Breast epithelium (tissue), 4 donors: ENCODE data around the gene CALM1. TPM values are rescaled to one million over a fixed set of nuclear protein-coding genes. Genes with fewer than 3 reads are reported as not detected.

Experiments used
- DNase-seq, 2 donors: peaks; one replicate each; pipeline ENCODE4 v3.0.0-alpha.2; 2019; ENCODE audit warnings: low spot score in 2 of 2
- H3K27ac ChIP-seq, 2 donors: fragments of 200-600 bp; sonication (generic) in 1 of 2; one replicate each; pipeline ENCODE4 v1.5.1; 2016 to 2019; ENCODE audit warnings: mild to moderate bottlenecking in 1 of 2
- H3K27me3 ChIP-seq, 2 donors: fragments of 200-600 bp; sonication (generic) in 1 of 2; one replicate each; pipeline versions ENCODE4 v1.5.1 to v1.6.0; 2017 to 2019; ENCODE audit warnings: control low read depth in 1 of 2, mild to moderate bottlenecking in 1 of 2
- H3K36me3 ChIP-seq: fragments of 200-600 bp; one replicate; pipeline ENCODE4 v1.5.1; 2019
- H3K4me1 ChIP-seq, 2 donors: fragments of 200-600 bp; sonication (generic); one replicate each; pipeline ENCODE4 v1.5.1; 2016 to 2019; ENCODE audit warnings: control low read depth in 1 of 2
- H3K4me3 ChIP-seq, 3 donors: fragments of 200-600 bp; sonication (generic); 1 replicate in 2 of 3; 2 replicates in 1 of 3; pipeline ENCODE4 v1.5.1; 2016 to 2019; ENCODE audit warnings: mild to moderate bottlenecking in 3 of 3, moderate library complexity in 2 of 3
- H3K9me3 ChIP-seq, 2 donors: fragments of 200-600 bp; sonication (generic) in 1 of 2; one replicate each; pipeline ENCODE4 v1.5.1; 2016 to 2019; ENCODE audit warnings: control low read depth in 1 of 2
- CTCF ChIP-seq, 3 donors: fragments of 450-650 bp; IDR thresholded peaks; one replicate each; pipeline ENCODE4 v1.5.1; 2016 to 2017; ENCODE audit warnings: antibody characterized with exemption in 3 of 3, mild to moderate bottlenecking in 3 of 3, moderate library complexity in 3 of 3
- POLR2A ChIP-seq: fragments of 450-650 bp; IDR thresholded peaks from one replicate; pipeline ENCODE4 v1.6.1; 2016; ENCODE audit warnings: antibody characterized with exemption, mild to moderate bottlenecking, moderate library complexity
- POLR2AphosphoS5 ChIP-seq, 3 donors: sonication (generic); formaldehyde crosslinking; IDR thresholded peaks; one replicate each; pipeline ENCODE4 v1.6.1; 2017; ENCODE audit warnings: antibody characterized with exemption in 3 of 3
- intact Hi-C: fragments of 100-400 bp; cut with DNase I; formaldehyde crosslinking; loops from one replicate; pipeline ENCODE4 v1.15.1; 2023; ENCODE audit warnings: low total_unique reads
- total RNA-seq, 3 donors: library from RNA; depleted of rRNA; stranded (reverse); fragments of >200 nt; gene quantifications; one replicate each; pipeline ENCODE4 v1.1.0, GENCODE V29; 2016

The CALM1 gene
- total RNA-seq, 3 donors from 2014 or later: 186 to 332 (median 237) TPM

DNA sequence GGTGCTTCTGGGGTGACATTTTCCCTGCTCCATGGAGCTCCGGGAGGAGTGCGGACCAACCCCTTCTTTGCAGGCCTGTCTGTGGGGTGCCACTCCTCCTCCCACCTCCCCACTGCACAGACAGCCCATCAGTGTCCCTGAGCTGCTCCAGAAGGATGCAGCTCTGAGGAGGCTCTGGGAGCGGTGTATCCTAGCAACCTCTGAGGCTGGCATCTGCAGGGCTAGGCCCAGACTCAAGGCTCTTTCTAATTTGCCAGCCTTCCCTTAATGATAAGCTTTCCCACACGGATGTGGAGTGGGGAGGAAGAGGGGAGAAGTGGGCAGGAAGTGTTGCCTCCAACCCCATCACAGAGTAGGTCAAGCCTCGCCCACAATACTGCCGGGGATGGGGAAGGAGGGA lies 59.7 kb downstream of the CALM1 start:
- Histone ChIP-seq H3K36me3 (no peaks in the 10 kb centered on the region), H3K9me3 (no peaks in the 10 kb centered on the region), H3K27me3 (no peaks in the 10 kb centered on the region), H3K4me3 (no peak overlapping the region), H3K4me1 (no peaks in the 10 kb centered on the region), H3K27ac (no peak overlapping the region)
- DNase-seq: no peak
- intact Hi-C loops: no loop called here
- no peak for TF ChIP-seq POLR2AphosphoS5 (IDR thresholded peaks at IDR 0.05)
- no peak for TF ChIP-seq CTCF (IDR thresholded peaks at IDR 0.05)
- no peak for TF ChIP-seq POLR2A

GRCh38 chr14:90457186-90457585 lies 60.4 kb downstream of the CALM1 start:
- H3K27ac ChIP-seq: no peak overlapping the region
- H3K4me3 ChIP-seq: no peak overlapping the region
- H3K36me3 ChIP-seq: no peaks in the 10 kb centered on the region
- DNase-seq: no peak
- TF ChIP-seq CTCF (IDR thresholded peaks at IDR 0.05) (no peak), POLR2AphosphoS5 (IDR thresholded peaks at IDR 0.05) (no peak), POLR2A (no peak)
- H3K27me3 ChIP-seq: no peaks in the 10 kb centered on the region
- H3K9me3 ChIP-seq: no peaks in the 10 kb centered on the region
- no peaks in the 10 kb centered on the region for H3K4me1 ChIP-seq
- intact Hi-C loops: no loop called here

Other genes starting within 250 kb of the CALM1 start
- 100 to 1,000 TPM in 2 of 3 donors, 10 to 100 TPM in 1; 74.4 to 170 (median 117) TPM for gene PSMC1, start 140.5 kb upstream of the CALM1 start, total RNA-seq
- gene NRDE2, start 65.1 kb upstream of the CALM1 start, total RNA-seq: 10 to 100 TPM in 2 of 3 donors, 1 to 10 TPM in 1; 9.3 to 19.8 (median 19.7) TPM